H1 (cell line): ENCODE measurements around the gene GABRG3.

ENCODE experiments used
- CHD2 ChIP-seq: IDR thresholded peaks from 2 replicates; pipeline ENCODE4 v1.6.1; 2012; ENCODE audit warnings: low read length, improper control_type of control experiment
- HDAC6 ChIP-seq: IDR thresholded peaks from one replicate; pipeline ENCODE4 v1.7.1; 2012; ENCODE audit warnings: low read depth, mild to moderate bottlenecking, inconsistent platforms, low read length, moderate library complexity
- NRF1 ChIP-seq: IDR thresholded peaks from 2 replicates; pipeline ENCODE4 v1.6.1; 2011; ENCODE audit warnings: mild to moderate bottlenecking, low read depth, low read length, improper control_type of control experiment
- POLR2A ChIP-seq, 2 experiments: IDR thresholded peaks; 1 replicate in 1 of 2; 2 replicates in 1 of 2; pipeline ENCODE4 v1.6.1; 2011; ENCODE audit warnings: low read depth in 2 of 2, low read length in 2 of 2, mild to moderate bottlenecking in 2 of 2; ENCODE audit errors: control extremely low read depth in 1 of 2
- SRF ChIP-seq: IDR thresholded peaks from 2 replicates; pipeline ENCODE4 v1.6.1; 2011; ENCODE audit warnings: mild to moderate bottlenecking, low read depth, low read length, moderate library complexity
- TF ChIP-seq, protein P1 (sequence below), 3 experiments: IDR thresholded peaks; 1 replicate in 2 of 3; 2 replicates in 1 of 3; pipeline versions ENCODE4 v1.5.1 to v1.6.1; 2011; ENCODE audit warnings: low read length in 3 of 3, mild to moderate bottlenecking in 3 of 3, inconsistent platforms in 2 of 3, low read depth in 1 of 3, moderate library complexity in 1 of 3; ENCODE audit not compliant: insufficient read depth in 1 of 3; ENCODE audit errors: control extremely low read depth in 1 of 3
- TF ChIP-seq, protein P2 (sequence below): IDR thresholded peaks from 2 replicates; pipeline ENCODE4 v1.6.1; 2012; ENCODE audit warnings: low read length, inconsistent platforms

DNA sequence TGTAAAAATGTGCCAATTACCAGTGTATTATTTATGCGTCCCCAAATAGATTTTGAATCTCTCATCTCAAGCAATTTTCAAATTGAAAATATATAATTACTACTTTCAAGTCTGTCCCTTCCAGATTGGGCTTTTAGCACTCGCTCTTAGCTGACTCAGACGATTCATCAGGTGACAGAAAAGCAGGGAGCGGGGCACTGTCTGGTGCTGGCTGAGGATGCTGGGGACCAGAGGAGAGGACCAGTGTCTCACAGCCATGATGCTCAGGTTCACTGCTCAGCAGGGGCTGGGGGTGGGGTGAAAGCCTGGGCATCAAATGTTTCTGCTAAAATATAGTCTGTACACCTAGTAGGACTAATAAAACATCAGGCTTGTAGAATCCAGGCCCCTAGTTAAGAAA, 199.9 kb downstream of the GABRG3 start:
- TF ChIP-seq SRF (no peak), NRF1 (no peak), CHD2 (no peak), POLR2A (IDR thresholded peaks at IDR 0.05; ENCODE audit: control extremely low read depth in 1 of 2, low read depth in 2 of 2, low read length in 2 of 2) (no peak), HDAC6 (no peak)
- TF ChIP-seq, protein P1, sequence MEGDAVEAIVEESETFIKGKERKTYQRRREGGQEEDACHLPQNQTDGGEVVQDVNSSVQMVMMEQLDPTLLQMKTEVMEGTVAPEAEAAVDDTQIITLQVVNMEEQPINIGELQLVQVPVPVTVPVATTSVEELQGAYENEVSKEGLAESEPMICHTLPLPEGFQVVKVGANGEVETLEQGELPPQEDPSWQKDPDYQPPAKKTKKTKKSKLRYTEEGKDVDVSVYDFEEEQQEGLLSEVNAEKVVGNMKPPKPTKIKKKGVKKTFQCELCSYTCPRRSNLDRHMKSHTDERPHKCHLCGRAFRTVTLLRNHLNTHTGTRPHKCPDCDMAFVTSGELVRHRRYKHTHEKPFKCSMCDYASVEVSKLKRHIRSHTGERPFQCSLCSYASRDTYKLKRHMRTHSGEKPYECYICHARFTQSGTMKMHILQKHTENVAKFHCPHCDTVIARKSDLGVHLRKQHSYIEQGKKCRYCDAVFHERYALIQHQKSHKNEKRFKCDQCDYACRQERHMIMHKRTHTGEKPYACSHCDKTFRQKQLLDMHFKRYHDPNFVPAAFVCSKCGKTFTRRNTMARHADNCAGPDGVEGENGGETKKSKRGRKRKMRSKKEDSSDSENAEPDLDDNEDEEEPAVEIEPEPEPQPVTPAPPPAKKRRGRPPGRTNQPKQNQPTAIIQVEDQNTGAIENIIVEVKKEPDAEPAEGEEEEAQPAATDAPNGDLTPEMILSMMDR (IDR thresholded peaks at IDR 0.05; ENCODE audit: control extremely low read depth in 1 of 3, insufficient read depth in 1 of 3, low read depth in 1 of 3, low read length in 3 of 3) = no peak
- TF ChIP-seq, protein P2, sequence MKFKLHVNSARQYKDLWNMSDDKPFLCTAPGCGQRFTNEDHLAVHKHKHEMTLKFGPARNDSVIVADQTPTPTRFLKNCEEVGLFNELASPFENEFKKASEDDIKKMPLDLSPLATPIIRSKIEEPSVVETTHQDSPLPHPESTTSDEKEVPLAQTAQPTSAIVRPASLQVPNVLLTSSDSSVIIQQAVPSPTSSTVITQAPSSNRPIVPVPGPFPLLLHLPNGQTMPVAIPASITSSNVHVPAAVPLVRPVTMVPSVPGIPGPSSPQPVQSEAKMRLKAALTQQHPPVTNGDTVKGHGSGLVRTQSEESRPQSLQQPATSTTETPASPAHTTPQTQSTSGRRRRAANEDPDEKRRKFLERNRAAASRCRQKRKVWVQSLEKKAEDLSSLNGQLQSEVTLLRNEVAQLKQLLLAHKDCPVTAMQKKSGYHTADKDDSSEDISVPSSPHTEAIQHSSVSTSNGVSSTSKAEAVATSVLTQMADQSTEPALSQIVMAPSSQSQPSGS = no peak
